Measurements from ENCODE around the gene LRRC8B. TPM values are rescaled to one million over a fixed set of nuclear protein-coding genes. Genes with fewer than 3 reads are reported as not detected.

LRRC8B gene
- total and polyA plus RNA-seq, 2 of the 8 experiments (the other 6 are each of a cell fraction or from before 2014, with no cell fraction given), result 18.4 to 29.2 TPM

DNA sequence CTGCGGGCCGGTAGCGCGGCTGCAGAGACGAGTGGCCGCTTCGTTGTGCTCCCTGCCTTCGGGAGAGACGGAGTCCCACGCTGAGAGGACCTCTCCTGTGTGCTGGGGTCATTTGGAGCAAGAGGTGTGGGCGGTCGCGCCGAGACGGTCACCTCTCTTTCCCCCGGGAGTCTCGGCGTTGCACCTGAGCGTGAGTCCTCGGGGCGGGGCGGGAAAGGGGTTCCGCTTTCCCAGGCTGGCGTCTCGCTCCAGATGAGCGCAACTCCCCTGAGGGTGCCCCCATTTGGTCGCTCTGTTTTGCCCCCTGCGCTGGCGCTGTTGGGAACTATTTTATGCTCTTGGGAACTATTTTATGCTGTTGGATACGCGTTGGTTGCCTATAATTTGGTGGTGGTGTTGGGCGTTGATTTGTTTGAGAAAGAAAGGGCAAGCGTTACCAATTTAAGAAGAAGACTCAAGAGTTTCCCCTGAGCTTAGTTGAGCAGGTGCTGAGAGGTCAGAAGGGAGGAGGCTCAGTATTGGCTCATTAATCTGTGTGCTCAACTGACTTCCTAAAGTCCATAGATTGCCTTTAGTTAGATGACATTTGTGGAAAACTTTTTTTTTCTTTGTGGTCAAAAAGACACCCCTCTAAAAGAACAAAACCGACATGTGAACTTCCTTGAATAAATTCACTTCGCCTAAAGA is 683 bp downstream of the LRRC8B start (continued):
- TF ChIP-seq, protein P1, sequence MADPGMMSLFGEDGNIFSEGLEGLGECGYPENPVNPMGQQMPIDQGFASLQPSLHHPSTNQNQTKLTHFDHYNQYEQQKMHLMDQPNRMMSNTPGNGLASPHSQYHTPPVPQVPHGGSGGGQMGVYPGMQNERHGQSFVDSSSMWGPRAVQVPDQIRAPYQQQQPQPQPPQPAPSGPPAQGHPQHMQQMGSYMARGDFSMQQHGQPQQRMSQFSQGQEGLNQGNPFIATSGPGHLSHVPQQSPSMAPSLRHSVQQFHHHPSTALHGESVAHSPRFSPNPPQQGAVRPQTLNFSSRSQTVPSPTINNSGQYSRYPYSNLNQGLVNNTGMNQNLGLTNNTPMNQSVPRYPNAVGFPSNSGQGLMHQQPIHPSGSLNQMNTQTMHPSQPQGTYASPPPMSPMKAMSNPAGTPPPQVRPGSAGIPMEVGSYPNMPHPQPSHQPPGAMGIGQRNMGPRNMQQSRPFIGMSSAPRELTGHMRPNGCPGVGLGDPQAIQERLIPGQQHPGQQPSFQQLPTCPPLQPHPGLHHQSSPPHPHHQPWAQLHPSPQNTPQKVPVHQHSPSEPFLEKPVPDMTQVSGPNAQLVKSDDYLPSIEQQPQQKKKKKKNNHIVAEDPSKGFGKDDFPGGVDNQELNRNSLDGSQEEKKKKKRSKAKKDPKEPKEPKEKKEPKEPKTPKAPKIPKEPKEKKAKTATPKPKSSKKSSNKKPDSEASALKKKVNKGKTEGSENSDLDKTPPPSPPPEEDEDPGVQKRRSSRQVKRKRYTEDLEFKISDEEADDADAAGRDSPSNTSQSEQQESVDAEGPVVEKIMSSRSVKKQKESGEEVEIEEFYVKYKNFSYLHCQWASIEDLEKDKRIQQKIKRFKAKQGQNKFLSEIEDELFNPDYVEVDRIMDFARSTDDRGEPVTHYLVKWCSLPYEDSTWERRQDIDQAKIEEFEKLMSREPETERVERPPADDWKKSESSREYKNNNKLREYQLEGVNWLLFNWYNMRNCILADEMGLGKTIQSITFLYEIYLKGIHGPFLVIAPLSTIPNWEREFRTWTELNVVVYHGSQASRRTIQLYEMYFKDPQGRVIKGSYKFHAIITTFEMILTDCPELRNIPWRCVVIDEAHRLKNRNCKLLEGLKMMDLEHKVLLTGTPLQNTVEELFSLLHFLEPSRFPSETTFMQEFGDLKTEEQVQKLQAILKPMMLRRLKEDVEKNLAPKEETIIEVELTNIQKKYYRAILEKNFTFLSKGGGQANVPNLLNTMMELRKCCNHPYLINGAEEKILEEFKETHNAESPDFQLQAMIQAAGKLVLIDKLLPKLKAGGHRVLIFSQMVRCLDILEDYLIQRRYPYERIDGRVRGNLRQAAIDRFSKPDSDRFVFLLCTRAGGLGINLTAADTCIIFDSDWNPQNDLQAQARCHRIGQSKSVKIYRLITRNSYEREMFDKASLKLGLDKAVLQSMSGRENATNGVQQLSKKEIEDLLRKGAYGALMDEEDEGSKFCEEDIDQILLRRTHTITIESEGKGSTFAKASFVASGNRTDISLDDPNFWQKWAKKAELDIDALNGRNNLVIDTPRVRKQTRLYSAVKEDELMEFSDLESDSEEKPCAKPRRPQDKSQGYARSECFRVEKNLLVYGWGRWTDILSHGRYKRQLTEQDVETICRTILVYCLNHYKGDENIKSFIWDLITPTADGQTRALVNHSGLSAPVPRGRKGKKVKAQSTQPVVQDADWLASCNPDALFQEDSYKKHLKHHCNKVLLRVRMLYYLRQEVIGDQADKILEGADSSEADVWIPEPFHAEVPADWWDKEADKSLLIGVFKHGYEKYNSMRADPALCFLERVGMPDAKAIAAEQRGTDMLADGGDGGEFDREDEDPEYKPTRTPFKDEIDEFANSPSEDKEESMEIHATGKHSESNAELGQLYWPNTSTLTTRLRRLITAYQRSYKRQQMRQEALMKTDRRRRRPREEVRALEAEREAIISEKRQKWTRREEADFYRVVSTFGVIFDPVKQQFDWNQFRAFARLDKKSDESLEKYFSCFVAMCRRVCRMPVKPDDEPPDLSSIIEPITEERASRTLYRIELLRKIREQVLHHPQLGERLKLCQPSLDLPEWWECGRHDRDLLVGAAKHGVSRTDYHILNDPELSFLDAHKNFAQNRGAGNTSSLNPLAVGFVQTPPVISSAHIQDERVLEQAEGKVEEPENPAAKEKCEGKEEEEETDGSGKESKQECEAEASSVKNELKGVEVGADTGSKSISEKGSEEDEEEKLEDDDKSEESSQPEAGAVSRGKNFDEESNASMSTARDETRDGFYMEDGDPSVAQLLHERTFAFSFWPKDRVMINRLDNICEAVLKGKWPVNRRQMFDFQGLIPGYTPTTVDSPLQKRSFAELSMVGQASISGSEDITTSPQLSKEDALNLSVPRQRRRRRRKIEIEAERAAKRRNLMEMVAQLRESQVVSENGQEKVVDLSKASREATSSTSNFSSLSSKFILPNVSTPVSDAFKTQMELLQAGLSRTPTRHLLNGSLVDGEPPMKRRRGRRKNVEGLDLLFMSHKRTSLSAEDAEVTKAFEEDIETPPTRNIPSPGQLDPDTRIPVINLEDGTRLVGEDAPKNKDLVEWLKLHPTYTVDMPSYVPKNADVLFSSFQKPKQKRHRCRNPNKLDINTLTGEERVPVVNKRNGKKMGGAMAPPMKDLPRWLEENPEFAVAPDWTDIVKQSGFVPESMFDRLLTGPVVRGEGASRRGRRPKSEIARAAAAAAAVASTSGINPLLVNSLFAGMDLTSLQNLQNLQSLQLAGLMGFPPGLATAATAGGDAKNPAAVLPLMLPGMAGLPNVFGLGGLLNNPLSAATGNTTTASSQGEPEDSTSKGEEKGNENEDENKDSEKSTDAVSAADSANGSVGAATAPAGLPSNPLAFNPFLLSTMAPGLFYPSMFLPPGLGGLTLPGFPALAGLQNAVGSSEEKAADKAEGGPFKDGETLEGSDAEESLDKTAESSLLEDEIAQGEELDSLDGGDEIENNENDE (IDR thresholded peaks at IDR 0.05; ENCODE audit: insufficient replicate concordance, low read length), result no peak
- TF ChIP-seq EP300 (IDR thresholded peaks at IDR 0.05; ENCODE audit: borderline replicate concordance in 1 of 2, low read depth in 2 of 2, low read length in 2 of 2) (no peak), RBBP5 (IDR thresholded peaks at IDR 0.05; ENCODE audit: borderline replicate concordance, low read depth, low read length) (peak; percentile 22; the same call in 1 of the 2 replicates), SP4 (IDR thresholded peaks at IDR 0.05; ENCODE audit: low read length) (no peak), GABPA (IDR thresholded peaks at IDR 0.05; ENCODE audit: borderline replicate concordance, insufficient read depth, low read length) (no peak), RAD21 (IDR thresholded peaks at IDR 0.05 in 1 of 2, conservative IDR thresholded peaks at IDR 0.05 in 1 of 2; ENCODE audit: low read depth in 2 of 2, low read length in 2 of 2) (no peak), MAFK (IDR thresholded peaks at IDR 0.05; ENCODE audit: low read depth, low read length) (no peak), FOSL1 (IDR thresholded peaks at IDR 0.05; ENCODE audit: insufficient read depth, low read depth, low read length) (no peak), POLR2A (IDR thresholded peaks at IDR 0.05; ENCODE audit: control extremely low read depth in 1 of 2, low read depth in 2 of 2, low read length in 2 of 2) (no peak), GTF2F1 (IDR thresholded peaks at IDR 0.05; ENCODE audit: borderline replicate concordance, low read depth, low read length) (no peak)

All from H1 (cell line).